H9 (cell line): Measurements from ENCODE around the gene BMP3. TPM values are rescaled to one million over a fixed set of nuclear protein-coding genes. Genes with fewer than 3 reads are reported as not detected.

ENCODE experiments used
- DNase-seq: peaks from one replicate; pipeline ENCODE4 v3.0.0-alpha.2; 2017
- H2AFZ ChIP-seq: one replicate; pipeline ENCODE4 v1.6.1; 2013; ENCODE audit warnings: mild to moderate bottlenecking, low read length, control low read depth, moderate library complexity
- H2AK5ac ChIP-seq: 2 replicates; pipeline ENCODE4 v1.6.1; 2013; ENCODE audit warnings: low read length, control low read depth, mixed read lengths; ENCODE audit not compliant: insufficient read length
- H2BK120ac ChIP-seq: one replicate; pipeline ENCODE4 v1.6.1; 2013; ENCODE audit warnings: low read depth, mild to moderate bottlenecking, low read length, control low read depth, inconsistent platforms; ENCODE audit not compliant: poor library complexity, severe bottlenecking
- H2BK12ac ChIP-seq: 2 replicates; pipeline ENCODE4 v1.6.1; 2013; ENCODE audit warnings: low read length, control low read depth, mixed read lengths, low read depth; ENCODE audit not compliant: insufficient read length
- H2BK15ac ChIP-seq: 2 replicates; pipeline ENCODE4 v1.6.1; 2013; ENCODE audit warnings: low read depth, low read length, control low read depth
- H2BK20ac ChIP-seq: one replicate; pipeline ENCODE4 v1.6.1; 2013; ENCODE audit warnings: low read depth, mild to moderate bottlenecking, low read length, control low read depth, inconsistent platforms; ENCODE audit not compliant: poor library complexity, severe bottlenecking
- H2BK5ac ChIP-seq: 2 replicates; pipeline ENCODE4 v1.6.1; 2013; ENCODE audit warnings: low read length, control low read depth, mixed read lengths; ENCODE audit not compliant: insufficient read length
- H3K14ac ChIP-seq: 2 replicates; pipeline ENCODE4 v1.6.1; 2013; ENCODE audit warnings: low read length, control low read depth; ENCODE audit not compliant: insufficient read depth
- H3K18ac ChIP-seq: 2 replicates; pipeline ENCODE4 v1.6.1; 2013; ENCODE audit warnings: low read depth, mild to moderate bottlenecking, mixed read lengths, low read length, control low read depth; ENCODE audit not compliant: insufficient read length
- H3K23ac ChIP-seq: 2 replicates; pipeline ENCODE4 v1.6.1; 2013; ENCODE audit warnings: low read length, control low read depth, mixed read lengths, low read depth; ENCODE audit not compliant: insufficient read length
- H3K23me2 ChIP-seq: 2 replicates; pipeline ENCODE4 v1.6.1; 2013; ENCODE audit warnings: low read depth, mild to moderate bottlenecking, mixed read lengths, low read length, control low read depth; ENCODE audit not compliant: insufficient read length, poor library complexity, severe bottlenecking
- H3K27ac ChIP-seq: 2 replicates; pipeline ENCODE4 v1.5.1; 2013; ENCODE audit warnings: low read length, control low read depth, mixed read lengths, low read depth; ENCODE audit not compliant: insufficient read length
- H3K27me3 ChIP-seq: 2 replicates; pipeline ENCODE4 v1.6.1; 2013; ENCODE audit warnings: low read length, control low read depth, inconsistent platforms; ENCODE audit not compliant: insufficient read depth
- H3K4ac ChIP-seq: 2 replicates; pipeline ENCODE4 v1.6.1; 2013; ENCODE audit warnings: low read depth, mild to moderate bottlenecking, control low read depth, inconsistent platforms, low read length, moderate library complexity
- H3K4me1 ChIP-seq: 2 replicates; pipeline ENCODE4 v1.6.1; 2013; ENCODE audit warnings: low read length, control low read depth, inconsistent platforms; ENCODE audit not compliant: insufficient read depth
- H3K4me2 ChIP-seq: 2 replicates; pipeline ENCODE4 v1.6.1; 2013; ENCODE audit warnings: low read length, control low read depth, mixed read lengths; ENCODE audit not compliant: insufficient read length, insufficient read depth
- H3K56ac ChIP-seq: 2 replicates; pipeline ENCODE4 v1.6.1; 2013; ENCODE audit warnings: low read depth, mild to moderate bottlenecking, mixed read lengths, low read length, control low read depth; ENCODE audit not compliant: insufficient read length
- H3K79me1 ChIP-seq: 2 replicates; pipeline ENCODE4 v1.6.1; 2013; ENCODE audit warnings: low read depth, mild to moderate bottlenecking, moderate library complexity, low read length, control low read depth, inconsistent platforms; ENCODE audit not compliant: insufficient read depth, poor library complexity, severe bottlenecking
- H3K79me2 ChIP-seq: 2 replicates; pipeline ENCODE4 v1.6.1; 2013; ENCODE audit warnings: low read length, control low read depth, inconsistent platforms; ENCODE audit not compliant: insufficient read depth
- H3K9ac ChIP-seq: 2 replicates; pipeline ENCODE4 v1.6.1; 2013; ENCODE audit warnings: low read length, control low read depth, mixed read lengths; ENCODE audit not compliant: insufficient read length; ENCODE audit errors: extremely low read depth
- H3K9me3 ChIP-seq: one replicate; pipeline ENCODE4 v1.6.1; 2013; ENCODE audit warnings: low read depth, low read length, inconsistent platforms; ENCODE audit not compliant: control insufficient read depth
- H3T11ph ChIP-seq: one replicate; pipeline ENCODE4 v1.6.1; 2013; ENCODE audit warnings: mild to moderate bottlenecking, low read length, control low read depth, inconsistent platforms
- H4K20me1 ChIP-seq: one replicate; pipeline ENCODE4 v1.6.1; 2013; ENCODE audit not compliant: control insufficient read depth, insufficient read length, insufficient read depth
- H4K5ac ChIP-seq: 2 replicates; pipeline ENCODE4 v1.6.1; 2013; ENCODE audit warnings: low read depth, mild to moderate bottlenecking, mixed read lengths, low read length, control low read depth; ENCODE audit not compliant: insufficient read length
- H4K8ac ChIP-seq: replicated peaks from 2 replicates; pipeline ENCODE4 v1.6.1; 2013; ENCODE audit warnings: low read length, control low read depth, mixed read lengths, low read depth; ENCODE audit not compliant: insufficient read length
- H4K91ac ChIP-seq: 2 replicates; pipeline ENCODE4 v1.6.1; 2013; ENCODE audit warnings: low read depth, mild to moderate bottlenecking, moderate library complexity, mixed read lengths, low read length, control low read depth; ENCODE audit not compliant: insufficient read length
- H3K27ac Mint-ChIP-seq, 3 experiments: 2 replicates in 2 of 3; 3 replicates in 1 of 3; pipeline ENCODE4 v1.8.0; 2020 to 2021; ENCODE audit warnings: mixed read lengths in 3 of 3, mild to moderate bottlenecking in 1 of 3, moderate library complexity in 1 of 3
- H3K27me3 Mint-ChIP-seq: 2 replicates; pipeline ENCODE4 v1.8.0; 2021; ENCODE audit warnings: low read depth, mild to moderate bottlenecking, moderate library complexity, mixed read lengths
- H3K36me3 Mint-ChIP-seq, 3 experiments: 2 replicates in 2 of 3; 3 replicates in 1 of 3; pipeline ENCODE4 v1.8.0; 2020 to 2021; ENCODE audit warnings: low read depth in 3 of 3, mixed read lengths in 3 of 3; ENCODE audit not compliant: insufficient read depth in 1 of 3
- H3K4me1 Mint-ChIP-seq, 2 experiments: 2 replicates each; pipeline ENCODE4 v1.8.0; 2020; ENCODE audit warnings: mixed read lengths in 2 of 2
- H3K4me3 Mint-ChIP-seq, 2 experiments: 2 replicates in 1 of 2; 3 replicates in 1 of 2; pipeline ENCODE4 v1.8.0; 2020 to 2021; ENCODE audit warnings: mild to moderate bottlenecking in 2 of 2, mixed read lengths in 2 of 2, moderate library complexity in 1 of 2
- H3K9me3 Mint-ChIP-seq, 2 experiments: 2 replicates in 1 of 2; 3 replicates in 1 of 2; pipeline ENCODE4 v1.8.0; 2020; ENCODE audit warnings: mild to moderate bottlenecking in 2 of 2, mixed read lengths in 2 of 2, moderate library complexity in 1 of 2
- WGBS: extraction: QIAGEN DNeasy Blood & Tissue Kit; methylation state at CpG from one replicate; pipeline ENCODE4 v1.1.7; 2013; ENCODE audit warnings: missing lambda C conversion rate, low lambda C conversion rate, mixed read lengths; ENCODE audit not compliant: insufficient read length; ENCODE audit errors: extremely low coverage; 5-methylcytosine and 5-hydroxymethylcytosine counted together
- total RNA-seq: library from RNA; stranded (reverse); gene quantifications from 2 replicates; pipeline ENCODE4 v1.2.1, GENCODE V29; 2021
- TF ChIP-seq, protein P1 (sequence below): fragments of 200-600 bp; sonication (generic); conservative IDR thresholded peaks from 3 replicates; pipeline ENCODE4 v1.8.0; 2021; ENCODE audit warnings: antibody characterized with exemption, mild to moderate bottlenecking

BMP3 gene
- total RNA-seq, 1 experiment from 2014 or later, result not detected

DNA sequence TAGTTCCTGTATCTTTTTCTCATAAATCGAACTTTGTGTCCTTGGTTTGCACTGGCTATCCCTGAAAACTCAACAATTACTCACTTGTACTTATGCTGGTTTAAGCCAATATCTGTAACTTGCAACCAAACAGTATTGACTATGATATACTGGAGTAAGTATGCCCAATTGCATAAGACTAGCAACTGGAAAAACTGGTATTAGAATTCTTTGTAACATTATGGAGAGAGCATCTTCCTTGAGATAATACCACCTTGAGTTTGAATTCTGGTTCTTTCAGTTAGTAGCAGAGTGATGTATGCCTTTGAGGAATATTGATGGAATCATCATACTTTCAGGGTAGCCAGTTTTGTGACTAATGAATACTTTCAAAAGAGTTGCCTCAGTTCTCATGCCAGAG, 28.1 kb downstream of the BMP3 start:
- Histone ChIP-seq H3K4ac (no peak overlapping the region), H3K27ac (no peak overlapping the region), H3T11ph (no peak overlapping the region), H2BK120ac (no peak overlapping the region), H3K4me2 (no peak overlapping the region), H4K20me1 (no peaks in the 10 kb centered on the region), H3K23me2 (no peaks in the 10 kb centered on the region), H2BK12ac (no peak overlapping the region), H2AFZ (no peak overlapping the region), H3K9ac (no peak overlapping the region), H3K18ac (no peak overlapping the region), H2BK20ac (no peak overlapping the region), H4K5ac (no peak overlapping the region), H3K4me1 (no peaks in the 10 kb centered on the region; the same call in 1 of the 2 replicates), H3K14ac (no peak overlapping the region), H2BK5ac (no peak overlapping the region), H3K79me2 (no peaks in the 10 kb centered on the region), H4K91ac (no peak overlapping the region), H3K23ac (no peak overlapping the region), H3K9me3 (no peaks in the 10 kb centered on the region), H4K8ac (no peak overlapping the region), H2BK15ac (no peak overlapping the region), H2AK5ac (no peak overlapping the region), H3K27me3 (no peaks in the 10 kb centered on the region), H3K79me1 (no peaks in the 10 kb centered on the region), H3K56ac (no peak overlapping the region)
- no peak overlapping the region for H3K27ac Mint-ChIP-seq
- H3K4me3 Mint-ChIP-seq, result no peak overlapping the region
- TF ChIP-seq, protein P1, sequence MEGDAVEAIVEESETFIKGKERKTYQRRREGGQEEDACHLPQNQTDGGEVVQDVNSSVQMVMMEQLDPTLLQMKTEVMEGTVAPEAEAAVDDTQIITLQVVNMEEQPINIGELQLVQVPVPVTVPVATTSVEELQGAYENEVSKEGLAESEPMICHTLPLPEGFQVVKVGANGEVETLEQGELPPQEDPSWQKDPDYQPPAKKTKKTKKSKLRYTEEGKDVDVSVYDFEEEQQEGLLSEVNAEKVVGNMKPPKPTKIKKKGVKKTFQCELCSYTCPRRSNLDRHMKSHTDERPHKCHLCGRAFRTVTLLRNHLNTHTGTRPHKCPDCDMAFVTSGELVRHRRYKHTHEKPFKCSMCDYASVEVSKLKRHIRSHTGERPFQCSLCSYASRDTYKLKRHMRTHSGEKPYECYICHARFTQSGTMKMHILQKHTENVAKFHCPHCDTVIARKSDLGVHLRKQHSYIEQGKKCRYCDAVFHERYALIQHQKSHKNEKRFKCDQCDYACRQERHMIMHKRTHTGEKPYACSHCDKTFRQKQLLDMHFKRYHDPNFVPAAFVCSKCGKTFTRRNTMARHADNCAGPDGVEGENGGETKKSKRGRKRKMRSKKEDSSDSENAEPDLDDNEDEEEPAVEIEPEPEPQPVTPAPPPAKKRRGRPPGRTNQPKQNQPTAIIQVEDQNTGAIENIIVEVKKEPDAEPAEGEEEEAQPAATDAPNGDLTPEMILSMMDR, result no peak
- H3K36me3 Mint-ChIP-seq, result no peaks in the 10 kb centered on the region
- no CpG with 5 or more reads among the region's 1 CpG for WGBS
- no peak for DNase-seq
- no peaks in the 10 kb centered on the region for H3K4me1 Mint-ChIP-seq
- H3K9me3 Mint-ChIP-seq, result no peaks in the 10 kb centered on the region
- no peaks in the 10 kb centered on the region for H3K27me3 Mint-ChIP-seq
